Measurements from ENCODE around the gene GOLGA8B. TPM values are rescaled to one million over a fixed set of nuclear protein-coding genes. Genes with fewer than 3 reads are reported as not detected.

The GOLGA8B gene
- total RNA-seq, 1 donor from 2014 or later = 161 TPM

GRCh38 chr15:34613997-34614396 lies 30.5 kb upstream of the GOLGA8B start:
- Mint-ChIP-seq H3K4me1 (ENCODE audit: low read depth, unreplicated experiment) (peaks cover 22% of the 10 kb centered on the region), H3K27ac (ENCODE audit: unreplicated experiment) (no peak overlapping the region), H3K9me3 (ENCODE audit: unreplicated experiment) (no peaks in the 10 kb centered on the region), H3K36me3 (ENCODE audit: unreplicated experiment) (no peaks in the 10 kb centered on the region), H3K4me3 (ENCODE audit: unreplicated experiment) (no peak overlapping the region), H3K27me3 (ENCODE audit: unreplicated experiment) (no peaks in the 10 kb centered on the region)
- no peak for DNase-seq
- TF ChIP-seq CTCF (IDR thresholded peaks at IDR 0.05; ENCODE audit: partially characterized antibody, unreplicated experiment) = no peak

GRCh38 chr15:34613301-34613700 lies 29.9 kb upstream of the GOLGA8B start:
- H3K4me3 Mint-ChIP-seq (ENCODE audit: unreplicated experiment) = no peak overlapping the region
- no peak for TF ChIP-seq CTCF (IDR thresholded peaks at IDR 0.05; ENCODE audit: partially characterized antibody, unreplicated experiment)
- H3K36me3 Mint-ChIP-seq (ENCODE audit: unreplicated experiment) = no peaks in the 10 kb centered on the region
- peaks cover 1% of the 10 kb centered on the region for H3K27me3 Mint-ChIP-seq (ENCODE audit: unreplicated experiment)
- no peak for DNase-seq
- no peak overlapping the region for H3K27ac Mint-ChIP-seq (ENCODE audit: unreplicated experiment)
- peaks cover 26% of the 10 kb centered on the region for H3K4me1 Mint-ChIP-seq (ENCODE audit: low read depth, unreplicated experiment)
- H3K9me3 Mint-ChIP-seq (ENCODE audit: unreplicated experiment) = peaks cover 3% of the 10 kb centered on the region

- peaks cover 3% of the 10 kb centered on the region for H3K9me3 Mint-ChIP-seq (ENCODE audit: unreplicated experiment)
- peak; percentile 16 for TF ChIP-seq CTCF (IDR thresholded peaks at IDR 0.05; ENCODE audit: partially characterized antibody, unreplicated experiment)
- DNase-seq = no peak
- H3K4me1 Mint-ChIP-seq (ENCODE audit: low read depth, unreplicated experiment) = peaks cover 22% of the 10 kb centered on the region
- peak overlapping the region; percentile 47 for H3K4me3 Mint-ChIP-seq (ENCODE audit: unreplicated experiment)
- H3K27me3 Mint-ChIP-seq (ENCODE audit: unreplicated experiment) = peaks cover 1% of the 10 kb centered on the region
- no peaks in the 10 kb centered on the region for H3K36me3 Mint-ChIP-seq (ENCODE audit: unreplicated experiment)
- peak overlapping the region; percentile 91 for H3K27ac Mint-ChIP-seq (ENCODE audit: unreplicated experiment)
These were observed 26.9 kb upstream of the GOLGA8B start for GRCh38 chr15:34610354-34610753.

- no peak for TF ChIP-seq CTCF (IDR thresholded peaks at IDR 0.05; ENCODE audit: partially characterized antibody, unreplicated experiment)
- DNase-seq = no peak
- Mint-ChIP-seq H3K36me3 (ENCODE audit: unreplicated experiment) (no peaks in the 10 kb centered on the region), H3K27me3 (ENCODE audit: unreplicated experiment) (peaks cover 1% of the 10 kb centered on the region), H3K4me1 (ENCODE audit: low read depth, unreplicated experiment) (peaks cover 22% of the 10 kb centered on the region), H3K4me3 (ENCODE audit: unreplicated experiment) (peak overlapping the region; percentile 73), H3K9me3 (ENCODE audit: unreplicated experiment) (peaks cover 3% of the 10 kb centered on the region), H3K27ac (ENCODE audit: unreplicated experiment) (peak overlapping the region; percentile 94)
These were observed 25.9 kb upstream of the GOLGA8B start for GRCh38 chr15:34609102-34610057.

- Mint-ChIP-seq H3K27ac (ENCODE audit: unreplicated experiment) (peak overlapping the region; percentile 74), H3K27me3 (ENCODE audit: unreplicated experiment) (peaks cover 3% of the 10 kb centered on the region), H3K4me3 (ENCODE audit: unreplicated experiment) (peak overlapping the region; percentile 13), H3K9me3 (ENCODE audit: unreplicated experiment) (peaks cover 3% of the 10 kb centered on the region), H3K36me3 (ENCODE audit: unreplicated experiment) (no peaks in the 10 kb centered on the region), H3K4me1 (ENCODE audit: low read depth, unreplicated experiment) (peaks cover 22% of the 10 kb centered on the region)
- no peak for TF ChIP-seq CTCF (IDR thresholded peaks at IDR 0.05; ENCODE audit: partially characterized antibody, unreplicated experiment)
- DNase-seq = no peak
These were observed 25.1 kb upstream of the GOLGA8B start for GRCh38 chr15:34608517-34608916.
